ENCODE results near the gene DRD2. TPM values are rescaled to one million over a fixed set of nuclear protein-coding genes. Genes with fewer than 3 reads are reported as not detected.

The DRD2 gene
- total and polyA plus RNA-seq, 2 experiments from 2014 or later, result 0.59 to 0.67 TPM

- H3K27ac ChIP-seq, result no peak overlapping the region
- H3K9me2 ChIP-seq (replicated peaks; ENCODE audit: insufficient read depth), result no peaks in the 10 kb centered on the region
- no peak overlapping the region for H2AFZ ChIP-seq
- H3K4me2 ChIP-seq, result no peak overlapping the region
- WGBS (ENCODE audit: low lambda C conversion rate, missing lambda C conversion rate), result 83% methylated on average over 5 of the region's 5 CpGs
- TF ChIP-seq EZH2phosphoT487 (IDR thresholded peaks at IDR 0.05; ENCODE audit: low read depth, severe bottlenecking, unreplicated experiment) (no peak), EZH2 (IDR thresholded peaks at IDR 0.05; ENCODE audit: borderline replicate concordance) (no peak), CTCF (IDR thresholded peaks at IDR 0.05; ENCODE audit: poor library complexity) (no peak)
- H3K36me3 ChIP-seq (replicated peaks; ENCODE audit: insufficient read depth, low read depth), result no peaks in the 10 kb centered on the region
- DNase-seq (ENCODE audit: low spot score), result no peak
- no peak overlapping the region for H3K4me3 ChIP-seq
- H3K4me1 ChIP-seq (ENCODE audit: insufficient read depth), result no peaks in the 10 kb centered on the region
- no peaks in the 10 kb centered on the region for H3K9me3 ChIP-seq (ENCODE audit: low read depth)
- H4K20me1 ChIP-seq (ENCODE audit: insufficient read depth, poor library complexity, severe bottlenecking), result no peaks in the 10 kb centered on the region
- no peaks in the 10 kb centered on the region for H3K27me3 ChIP-seq
- no peaks in the 10 kb centered on the region for H3K79me2 ChIP-seq
Measured at GRCh38 chr11:113518716-113519495, 43.7 kb upstream of the DRD2 start.

- Histone ChIP-seq H3K4me1 (ENCODE audit: insufficient read depth) (no peaks in the 10 kb centered on the region), H3K9me2 (replicated peaks; ENCODE audit: insufficient read depth) (no peaks in the 10 kb centered on the region), H2AFZ (no peak overlapping the region), H3K4me3 (no peak overlapping the region), H3K27me3 (no peaks in the 10 kb centered on the region), H3K79me2 (no peaks in the 10 kb centered on the region), H3K9me3 (ENCODE audit: low read depth) (no peaks in the 10 kb centered on the region), H3K4me2 (no peak overlapping the region), H3K36me3 (replicated peaks; ENCODE audit: insufficient read depth, low read depth) (no peaks in the 10 kb centered on the region), H4K20me1 (ENCODE audit: insufficient read depth, poor library complexity, severe bottlenecking) (no peaks in the 10 kb centered on the region), H3K27ac (no peak overlapping the region)
- TF ChIP-seq CTCF (IDR thresholded peaks at IDR 0.05; ENCODE audit: poor library complexity), result no peak
- TF ChIP-seq EZH2phosphoT487 (IDR thresholded peaks at IDR 0.05; ENCODE audit: low read depth, severe bottlenecking, unreplicated experiment), result no peak
- no peak for TF ChIP-seq EZH2 (IDR thresholded peaks at IDR 0.05; ENCODE audit: borderline replicate concordance)
- 96% methylated on average over 6 of the region's 6 CpGs for WGBS (ENCODE audit: low lambda C conversion rate, missing lambda C conversion rate)
- no peak for DNase-seq (ENCODE audit: low spot score)
Measured at GRCh38 chr11:113517361-113517760, 42.2 kb upstream of the DRD2 start.

- 79% methylated on average over 2 of the region's 2 CpGs for WGBS (ENCODE audit: low lambda C conversion rate, missing lambda C conversion rate)
- no peak overlapping the region for H3K27ac ChIP-seq
- DNase-seq (ENCODE audit: low spot score), result no peak
- H2AFZ ChIP-seq, result no peak overlapping the region
- H3K9me2 ChIP-seq (replicated peaks; ENCODE audit: insufficient read depth), result no peaks in the 10 kb centered on the region
- TF ChIP-seq CTCF (IDR thresholded peaks at IDR 0.05; ENCODE audit: poor library complexity), result no peak
- no peak overlapping the region for H3K4me3 ChIP-seq
- H3K79me2 ChIP-seq, result no peaks in the 10 kb centered on the region
- no peak overlapping the region for H3K4me2 ChIP-seq
- no peaks in the 10 kb centered on the region for H4K20me1 ChIP-seq (ENCODE audit: insufficient read depth, poor library complexity, severe bottlenecking)
- no peaks in the 10 kb centered on the region for H3K9me3 ChIP-seq (ENCODE audit: low read depth)
- no peaks in the 10 kb centered on the region for H3K27me3 ChIP-seq
- no peaks in the 10 kb centered on the region for H3K36me3 ChIP-seq (replicated peaks; ENCODE audit: insufficient read depth, low read depth)
- no peaks in the 10 kb centered on the region for H3K4me1 ChIP-seq (ENCODE audit: insufficient read depth)
Measured at GRCh38 chr11:113514856-113515255, 39.7 kb upstream of the DRD2 start.
